HepG2 (cell line): ENCODE data around the gene ATG4B. TPM values are rescaled to one million over a fixed set of nuclear protein-coding genes. Genes with fewer than 3 reads are reported as not detected.

Source experiments
- CBX1 ChIP-seq: IDR thresholded peaks from one replicate; pipeline ENCODE4 v1.6.1; 2016; ENCODE audit warnings: antibody characterized with exemption, low read depth
- GTF3A ChIP-seq: sonication (generic); formaldehyde crosslinking; conservative IDR thresholded peaks from 2 replicates; pipeline ENCODE4 v1.4.0; 2020; ENCODE audit warnings: mild to moderate bottlenecking, missing genetic modification reagents
- KLF9 ChIP-seq: IDR thresholded peaks from 2 replicates; pipeline ENCODE4 v1.6.1; 2016; ENCODE audit warnings: low read depth
- KMT2B ChIP-seq: IDR thresholded peaks from 2 replicates; pipeline ENCODE4 v1.6.1; 2016; ENCODE audit warnings: missing genetic modification reagents, missing compliant biosample characterization
- NFYC ChIP-seq: IDR thresholded peaks from 2 replicates; pipeline ENCODE4 v1.6.1; 2016; ENCODE audit warnings: missing genetic modification reagents, missing compliant biosample characterization
- SPEN ChIP-seq: sonication (generic); formaldehyde crosslinking; IDR thresholded peaks from 2 replicates; pipeline ENCODE4 v1.5.1; 2020; ENCODE audit warnings: low read depth, mild to moderate bottlenecking, missing genetic modification reagents
- SRY ChIP-seq: sonication (generic); formaldehyde crosslinking; IDR thresholded peaks from 2 replicates; pipeline ENCODE4 v1.8.0; 2022; ENCODE audit warnings: mild to moderate bottlenecking, missing genetic modification reagents
- STAT5B ChIP-seq: sonication (generic); formaldehyde crosslinking; IDR thresholded peaks from 2 replicates; pipeline ENCODE4 v1.4.0; 2020; ENCODE audit warnings: missing genetic modification reagents
- ZBTB1 ChIP-seq: sonication (generic); formaldehyde crosslinking; IDR thresholded peaks from 2 replicates; pipeline ENCODE4 v1.4.0; 2020; ENCODE audit warnings: missing genetic modification reagents, borderline replicate concordance
- ZBTB8A ChIP-seq: sonication (generic); formaldehyde crosslinking; IDR thresholded peaks from 2 replicates; pipeline ENCODE4 v1.4.0; 2020; ENCODE audit warnings: mild to moderate bottlenecking, low read depth, missing genetic modification reagents, borderline replicate concordance
- ZNF337 ChIP-seq: sonication (generic); formaldehyde crosslinking; IDR thresholded peaks from 2 replicates; pipeline ENCODE4 v1.5.1; 2020; ENCODE audit warnings: missing genetic modification reagents, low read depth, mild to moderate bottlenecking, borderline replicate concordance
- ZNF446 ChIP-seq: sonication (generic); formaldehyde crosslinking; IDR thresholded peaks from 2 replicates; pipeline ENCODE4 v1.5.0; 2020; ENCODE audit warnings: mild to moderate bottlenecking, missing genetic modification reagents
- ZNF749 ChIP-seq: sonication (generic); formaldehyde crosslinking; IDR thresholded peaks from 2 replicates; pipeline ENCODE4 v1.8.0; 2022; ENCODE audit warnings: mild to moderate bottlenecking, missing genetic modification reagents, moderate library complexity, borderline replicate concordance
- ZNF761 ChIP-seq: sonication (generic); formaldehyde crosslinking; conservative IDR thresholded peaks from 2 replicates; pipeline ENCODE4 v1.4.0; 2020; ENCODE audit warnings: mild to moderate bottlenecking, missing genetic modification reagents
- ZNF792 ChIP-seq: IDR thresholded peaks from 2 replicates; pipeline ENCODE4 v1.6.1; 2016
- ZSCAN12 ChIP-seq: sonication (generic); formaldehyde crosslinking; IDR thresholded peaks from 2 replicates; pipeline ENCODE4 v1.9.0; 2021; ENCODE audit warnings: mild to moderate bottlenecking, missing genetic modification reagents
- polyA plus RNA-seq, 8 experiments: library from polyadenylated mRNA; depleted of rRNA in 3 of 8; stranded (reverse) in 7 of 8; unstranded in 1 of 8; fragments of >200 nt; fragmentation: Illumina TruSeq in 4 of 8; extraction: Trizol in 4 of 8; gene quantifications; 2 replicates each; pipeline versions ENCODE4 v1.2.1 to v1.2.3, GENCODE V29; 2011 to 2016; ENCODE audit warnings: low read depth in 4 of 8, missing spikeins in 1 of 8, mixed read lengths in 1 of 8; ENCODE audit not compliant: insufficient read depth in 1 of 8
- total RNA-seq, 5 experiments: library from RNA; depleted of rRNA; stranded (reverse); fragments of >200 nt; fragmentation: Illumina TruSeq; extraction: Trizol; gene quantifications; 2 replicates each; pipeline ENCODE4 v1.2.3, GENCODE V29; 2016; ENCODE audit warnings: low read depth in 1 of 5
- TF ChIP-seq, protein P1 (sequence below): sonication (generic); formaldehyde crosslinking; IDR thresholded peaks from 2 replicates; pipeline ENCODE4 v1.4.0; 2020; ENCODE audit warnings: mild to moderate bottlenecking, missing genetic modification reagents
- TF ChIP-seq, protein P2 (sequence below): sonication (generic); formaldehyde crosslinking; IDR thresholded peaks from 2 replicates; pipeline ENCODE4 v1.4.0; 2020; ENCODE audit warnings: mild to moderate bottlenecking, missing genetic modification reagents, borderline replicate concordance
- TF ChIP-seq, protein P3 (sequence below): IDR thresholded peaks from 2 replicates; pipeline ENCODE4 v1.6.1; 2016; ENCODE audit warnings: mild to moderate bottlenecking, missing biosample characterization, missing genetic modification reagents
- TF ChIP-seq, protein P4 (sequence below): IDR thresholded peaks from 2 replicates; pipeline ENCODE4 v1.6.1; 2012; ENCODE audit warnings: low read depth, low read length, improper control_type of control experiment
- TF ChIP-seq, protein P5 (sequence below): sonication (generic); formaldehyde crosslinking; IDR thresholded peaks from 2 replicates; pipeline ENCODE4 v1.5.1; 2020; ENCODE audit warnings: missing genetic modification reagents, mild to moderate bottlenecking, borderline replicate concordance

The ATG4B gene
- total and polyA plus RNA-seq, 2 of the 13 experiments (the other 11 are each of a cell fraction or from before 2014, with no cell fraction given), result 95.5 to 239 TPM

DNA sequence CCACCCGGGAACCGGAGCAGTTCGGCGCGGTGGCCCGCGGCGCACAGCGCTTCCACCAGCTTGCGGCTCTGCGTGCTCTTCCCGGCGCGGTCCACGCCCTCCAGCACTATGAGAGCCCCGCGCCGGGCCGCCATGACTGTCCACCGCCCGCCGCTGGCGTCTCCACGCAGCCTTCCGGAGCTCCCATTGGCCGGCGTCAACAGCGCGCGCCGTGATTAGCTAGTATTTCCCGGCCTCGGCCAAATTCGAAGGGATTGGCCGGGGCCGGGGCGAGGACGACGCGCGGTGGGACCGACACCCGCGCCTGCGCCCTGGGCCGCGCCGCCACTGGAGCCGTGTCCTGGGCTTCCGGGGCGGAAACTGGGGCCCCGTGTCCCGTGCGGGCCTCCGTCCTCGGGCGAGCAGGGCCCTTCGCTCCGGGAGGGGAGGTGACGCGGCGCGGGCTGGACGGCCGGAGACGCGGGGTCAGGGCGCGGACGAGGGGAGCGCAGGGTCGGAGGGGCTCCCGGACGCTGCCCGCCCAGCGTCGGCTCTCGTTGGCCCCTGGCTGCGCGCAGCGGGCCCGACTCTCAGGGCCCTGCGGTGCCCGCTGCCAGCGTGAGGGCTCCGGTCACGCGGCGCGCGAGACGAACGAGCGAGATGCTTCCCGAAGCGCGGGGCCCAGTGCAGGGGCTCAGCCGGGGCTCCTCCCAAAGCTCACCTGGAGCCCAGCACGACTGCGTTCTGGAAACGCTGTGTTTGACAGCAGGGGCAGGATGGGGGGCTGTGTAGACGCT is 49.3 kb downstream of the ATG4B start, which contains the start of gene DTYMK (continued):
- TF ChIP-seq GTF3A (0 out of 2 replicates have a peak, but pooled peaks have one; percentile 30), ZNF749 (CRISPR knock-in tag) (peak; percentile 78; the same call in 1 of the 2 replicates), NFYC (CRISPR knock-in tag) (peak; percentile 93), SRY (peak; percentile 96), ZBTB1 (CRISPR knock-in tag) (0 out of 2 replicates have a peak, but pooled peaks have one; percentile 24), ZBTB8A (peak; percentile 54; the same call in 1 of the 2 replicates), ZNF761 (CRISPR knock-in tag) (peak; percentile 89; the same call in 1 of the 2 replicates), STAT5B (CRISPR knock-in tag) (peak; percentile 21; the same call in 1 of the 2 replicates), ZNF337 (no peak), ZNF792 (CRISPR knock-in tag) (0 out of 2 replicates have a peak, but pooled peaks have one; percentile 32), ZNF446 (CRISPR knock-in tag) (peak; percentile 73), ZSCAN12 (CRISPR knock-in tag) (peak; percentile 45; the same call in 1 of the 2 replicates), KLF9 (CRISPR knock-in tag) (no peak), KMT2B (CRISPR knock-in tag) (peak; percentile 66; the same call in 1 of the 2 replicates), CBX1 (peak; percentile 54), SPEN (peak; percentile 95)
- TF ChIP-seq, protein P1, sequence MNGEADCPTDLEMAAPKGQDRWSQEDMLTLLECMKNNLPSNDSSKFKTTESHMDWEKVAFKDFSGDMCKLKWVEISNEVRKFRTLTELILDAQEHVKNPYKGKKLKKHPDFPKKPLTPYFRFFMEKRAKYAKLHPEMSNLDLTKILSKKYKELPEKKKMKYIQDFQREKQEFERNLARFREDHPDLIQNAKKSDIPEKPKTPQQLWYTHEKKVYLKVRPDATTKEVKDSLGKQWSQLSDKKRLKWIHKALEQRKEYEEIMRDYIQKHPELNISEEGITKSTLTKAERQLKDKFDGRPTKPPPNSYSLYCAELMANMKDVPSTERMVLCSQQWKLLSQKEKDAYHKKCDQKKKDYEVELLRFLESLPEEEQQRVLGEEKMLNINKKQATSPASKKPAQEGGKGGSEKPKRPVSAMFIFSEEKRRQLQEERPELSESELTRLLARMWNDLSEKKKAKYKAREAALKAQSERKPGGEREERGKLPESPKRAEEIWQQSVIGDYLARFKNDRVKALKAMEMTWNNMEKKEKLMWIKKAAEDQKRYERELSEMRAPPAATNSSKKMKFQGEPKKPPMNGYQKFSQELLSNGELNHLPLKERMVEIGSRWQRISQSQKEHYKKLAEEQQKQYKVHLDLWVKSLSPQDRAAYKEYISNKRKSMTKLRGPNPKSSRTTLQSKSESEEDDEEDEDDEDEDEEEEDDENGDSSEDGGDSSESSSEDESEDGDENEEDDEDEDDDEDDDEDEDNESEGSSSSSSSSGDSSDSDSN (CRISPR knock-in tag), result peak; percentile 87; the same call in 1 of the 2 replicates
- TF ChIP-seq, protein P2, sequence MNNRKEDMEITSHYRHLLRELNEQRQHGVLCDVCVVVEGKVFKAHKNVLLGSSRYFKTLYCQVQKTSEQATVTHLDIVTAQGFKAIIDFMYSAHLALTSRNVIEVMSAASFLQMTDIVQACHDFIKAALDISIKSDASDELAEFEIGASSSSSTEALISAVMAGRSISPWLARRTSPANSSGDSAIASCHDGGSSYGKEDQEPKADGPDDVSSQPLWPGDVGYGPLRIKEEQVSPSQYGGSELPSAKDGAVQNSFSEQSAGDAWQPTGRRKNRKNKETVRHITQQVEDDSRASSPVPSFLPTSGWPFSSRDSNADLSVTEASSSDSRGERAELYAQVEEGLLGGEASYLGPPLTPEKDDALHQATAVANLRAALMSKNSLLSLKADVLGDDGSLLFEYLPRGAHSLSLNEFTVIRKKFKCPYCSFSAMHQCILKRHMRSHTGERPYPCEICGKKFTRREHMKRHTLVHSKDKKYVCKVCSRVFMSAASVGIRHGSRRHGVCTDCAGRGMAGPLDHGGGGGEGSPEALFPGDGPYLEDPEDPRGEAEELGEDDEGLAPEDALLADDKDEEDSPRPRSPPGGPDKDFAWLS, result 0 out of 2 replicates have a peak, but pooled peaks have one; percentile 15
- TF ChIP-seq, protein P3, sequence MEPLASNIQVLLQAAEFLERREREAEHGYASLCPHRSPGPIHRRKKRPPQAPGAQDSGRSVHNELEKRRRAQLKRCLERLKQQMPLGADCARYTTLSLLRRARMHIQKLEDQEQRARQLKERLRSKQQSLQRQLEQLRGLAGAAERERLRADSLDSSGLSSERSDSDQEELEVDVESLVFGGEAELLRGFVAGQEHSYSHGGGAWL (CRISPR knock-in tag), result peak; percentile 67
- TF ChIP-seq, protein P4, sequence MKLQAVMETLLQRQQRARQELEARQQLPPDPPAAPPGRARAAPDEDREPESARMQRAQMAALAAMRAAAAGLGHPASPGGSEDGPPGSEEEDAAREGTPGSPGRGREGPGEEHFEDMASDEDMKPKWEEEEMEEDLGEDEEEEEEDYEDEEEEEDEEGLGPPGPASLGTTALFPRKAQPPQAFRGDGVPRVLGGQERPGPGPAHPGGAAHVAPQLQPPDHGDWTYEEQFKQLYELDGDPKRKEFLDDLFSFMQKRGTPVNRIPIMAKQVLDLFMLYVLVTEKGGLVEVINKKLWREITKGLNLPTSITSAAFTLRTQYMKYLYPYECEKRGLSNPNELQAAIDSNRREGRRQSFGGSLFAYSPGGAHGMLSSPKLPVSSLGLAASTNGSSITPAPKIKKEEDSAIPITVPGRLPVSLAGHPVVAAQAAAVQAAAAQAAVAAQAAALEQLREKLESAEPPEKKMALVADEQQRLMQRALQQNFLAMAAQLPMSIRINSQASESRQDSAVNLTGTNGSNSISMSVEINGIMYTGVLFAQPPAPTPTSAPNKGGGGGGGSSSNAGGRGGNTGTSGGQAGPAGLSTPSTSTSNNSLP, result peak; percentile 19; the same call in 1 of the 2 replicates
- TF ChIP-seq, protein P5, sequence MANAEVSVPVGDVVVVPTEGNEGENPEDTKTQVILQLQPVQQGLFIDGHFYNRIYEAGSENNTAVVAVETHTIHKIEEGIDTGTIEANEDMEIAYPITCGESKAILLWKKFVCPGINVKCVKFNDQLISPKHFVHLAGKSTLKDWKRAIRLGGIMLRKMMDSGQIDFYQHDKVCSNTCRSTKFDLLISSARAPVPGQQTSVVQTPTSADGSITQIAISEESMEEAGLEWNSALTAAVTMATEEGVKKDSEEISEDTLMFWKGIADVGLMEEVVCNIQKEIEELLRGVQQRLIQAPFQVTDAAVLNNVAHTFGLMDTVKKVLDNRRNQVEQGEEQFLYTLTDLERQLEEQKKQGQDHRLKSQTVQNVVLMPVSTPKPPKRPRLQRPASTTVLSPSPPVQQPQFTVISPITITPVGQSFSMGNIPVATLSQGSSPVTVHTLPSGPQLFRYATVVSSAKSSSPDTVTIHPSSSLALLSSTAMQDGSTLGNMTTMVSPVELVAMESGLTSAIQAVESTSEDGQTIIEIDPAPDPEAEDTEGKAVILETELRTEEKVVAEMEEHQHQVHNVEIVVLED (CRISPR knock-in tag), result peak; percentile 99
